Natural killer cell treated with Interleukin-12 subunit alpha and Interleukin-12 subunit beta and Interleukin-15 and Interleukin-18, amount 100 ng/mL, for 72 hours (primary cell): ENCODE measurements around the gene LDLRAD4. TPM values are rescaled to one million over a fixed set of nuclear protein-coding genes. Genes with fewer than 3 reads are reported as not detected.

Experiments used
- ATAC-seq, 2 donors: fragments of 150-1000 bp; cut with Tn5 transposase in 1 of 2; sonication (Bioruptor Pico), chemical (Tn5 transposase) in 1 of 2; 2 replicates each; pipeline ENCODE4 v1.10.0; 2021
- DNase-seq: peaks from one replicate; pipeline ENCODE4 v3.0.0; 2022; ENCODE audit warnings: low spot score
- H3K27ac Mint-ChIP-seq, 2 donors: 1 replicate in 1 of 2; 2 replicates in 1 of 2; pipeline ENCODE4 v1.8.0; 2022; ENCODE audit warnings: mixed read lengths in 2 of 2, mild to moderate bottlenecking in 1 of 2, moderate library complexity in 1 of 2
- H3K27me3 Mint-ChIP-seq, 2 donors: 1 replicate in 1 of 2; 2 replicates in 1 of 2; pipeline ENCODE4 v1.8.0; 2022; ENCODE audit warnings: mixed read lengths in 2 of 2
- H3K36me3 Mint-ChIP-seq: one replicate; pipeline ENCODE4 v1.8.0; 2022; ENCODE audit warnings: mixed read lengths
- H3K4me1 Mint-ChIP-seq, 2 donors: 1 replicate in 1 of 2; 2 replicates in 1 of 2; pipeline ENCODE4 v1.8.0; 2022; ENCODE audit warnings: low read depth in 2 of 2, mixed read lengths in 2 of 2, mild to moderate bottlenecking in 1 of 2
- H3K4me3 Mint-ChIP-seq: one replicate; pipeline ENCODE4 v1.8.0; 2022; ENCODE audit warnings: mixed read lengths
- H3K9me3 Mint-ChIP-seq: 2 replicates; pipeline ENCODE4 v1.8.0; 2022; ENCODE audit warnings: mixed read lengths
- total RNA-seq, 2 donors: library from RNA; stranded (reverse); gene quantifications; one replicate each; pipeline ENCODE4 v1.2.3, GENCODE V29; 2022

Gene LDLRAD4
- total RNA-seq, 2 donors from 2014 or later: 16.3 to 19.5 TPM

DNA sequence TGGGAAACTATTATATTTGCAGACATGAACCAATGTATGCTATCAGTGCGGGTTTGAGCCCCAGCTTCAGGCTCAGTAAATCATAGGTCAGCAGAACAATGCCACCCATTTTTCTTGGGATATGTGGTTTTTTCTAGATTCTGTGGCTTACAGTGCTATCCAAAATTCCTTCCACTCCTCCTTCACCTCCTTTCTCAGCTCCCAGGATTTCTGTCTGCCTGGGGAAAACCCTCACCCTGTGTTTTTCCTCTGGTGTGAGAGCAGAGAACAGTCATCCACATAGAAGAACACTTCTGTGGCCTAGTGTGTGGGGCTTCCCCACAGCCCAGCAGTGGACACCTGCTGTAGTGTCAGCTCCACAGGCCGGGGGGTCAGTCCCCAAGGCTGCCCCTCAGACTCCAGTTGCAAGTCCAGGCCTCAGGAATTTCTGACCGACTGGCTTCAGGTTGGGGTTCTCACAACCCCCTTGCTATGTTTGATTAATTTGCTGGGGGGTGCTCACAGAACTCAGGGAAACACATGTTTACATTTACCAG, 238.2 kb downstream of the LDLRAD4 start:
- Mint-ChIP-seq H3K27ac (peak overlapping the region in 1 of 2 donors; percentile 37), H3K4me1 (peaks cover 14 to 16% of the 10 kb centered on the region in 2 donors)
- ATAC-seq: no peak

DNA sequence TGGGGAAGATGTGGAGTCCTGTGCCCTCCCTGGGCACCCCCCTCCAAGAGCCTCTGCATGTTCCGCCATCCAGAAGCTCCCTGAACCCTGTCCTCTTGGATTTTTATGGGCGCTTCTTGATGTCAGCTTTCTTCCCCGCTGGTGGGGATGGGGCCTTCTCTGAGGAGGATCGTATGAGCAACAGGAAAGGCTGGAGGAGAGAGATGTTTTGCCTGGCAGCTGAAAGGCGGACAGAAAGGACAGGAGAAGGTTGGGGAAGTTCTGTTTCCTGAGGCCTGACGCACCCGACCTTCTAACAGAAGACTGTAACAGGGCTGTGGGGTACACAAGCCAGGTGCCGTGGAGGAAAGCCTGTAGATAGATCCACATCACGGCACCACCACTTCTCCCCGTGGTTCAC, 238.8 kb downstream of the LDLRAD4 start:
- H3K4me1 Mint-ChIP-seq: peaks cover 14 to 19% of the 10 kb centered on the region in 2 donors
- H3K27me3 Mint-ChIP-seq: peaks cover 0 to 6% of the 10 kb centered on the region in 2 donors
- H3K27ac Mint-ChIP-seq: peak overlapping the region in 1 of 2 donors; percentile 37
- no peak for ATAC-seq
- H3K36me3 Mint-ChIP-seq: no peaks in the 10 kb centered on the region
- H3K4me3 Mint-ChIP-seq: no peak overlapping the region
- no peak for DNase-seq
- H3K9me3 Mint-ChIP-seq: no peaks in the 10 kb centered on the region

More for the DNA sequence above, 238.2 kb downstream of the LDLRAD4 start:
- Mint-ChIP-seq H3K36me3 (no peaks in the 10 kb centered on the region), H3K27me3 (peaks cover 0 to 6% of the 10 kb centered on the region in 2 donors), H3K9me3 (no peaks in the 10 kb centered on the region), H3K4me3 (no peak overlapping the region)
- no peak for DNase-seq

DNA sequence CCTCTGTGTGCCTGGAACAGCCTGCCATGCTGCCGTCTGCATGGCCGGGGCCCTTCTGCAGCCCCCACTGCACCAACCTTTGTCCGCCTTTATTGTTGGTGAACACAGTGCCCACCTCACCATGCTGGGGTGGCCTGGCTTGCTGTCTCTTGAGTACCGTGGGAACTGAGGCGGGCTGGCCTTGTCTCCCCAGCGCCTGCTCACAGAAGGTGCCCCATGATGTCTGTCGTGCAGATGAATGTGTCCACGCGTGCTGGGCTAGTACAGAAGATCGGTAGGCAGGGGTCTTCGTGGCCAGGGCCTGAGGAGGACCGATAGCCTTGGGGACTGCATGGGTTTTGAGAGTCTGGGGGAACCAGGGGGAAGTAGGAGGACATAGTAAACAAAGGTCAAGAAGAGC, 242.4 kb downstream of the LDLRAD4 start:
- DNase-seq (no peak), ATAC-seq (no peak)
- Mint-ChIP-seq H3K36me3 (no peaks in the 10 kb centered on the region), H3K4me3 (no peak overlapping the region), H3K27ac (no peak overlapping the region), H3K27me3 (peaks cover 0 to 2% of the 10 kb centered on the region in 2 donors), H3K9me3 (no peaks in the 10 kb centered on the region), H3K4me1 (peaks cover 37 to 39% of the 10 kb centered on the region in 2 donors)

DNA sequence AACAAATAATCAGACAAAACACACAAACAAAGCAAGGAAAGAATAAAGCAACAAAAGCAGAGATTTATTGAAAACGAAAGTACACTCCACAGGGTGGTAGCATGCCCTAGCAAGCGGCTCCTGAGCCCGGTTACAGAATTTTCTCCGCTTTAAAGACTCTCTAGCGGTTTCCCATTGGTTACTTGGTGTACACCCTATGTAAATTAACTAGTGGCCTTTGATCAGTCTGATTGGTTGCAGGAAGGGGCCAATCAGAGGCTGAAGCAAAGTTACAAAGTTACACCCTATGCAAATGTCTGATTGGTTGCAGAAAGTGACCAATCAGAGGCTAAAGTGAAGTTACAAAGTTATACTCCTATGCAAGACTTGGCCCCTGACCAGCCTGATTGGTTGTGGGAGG, 242.9 kb downstream of the LDLRAD4 start:
- peaks cover 35 to 37% of the 10 kb centered on the region in 2 donors for H3K4me1 Mint-ChIP-seq
- no peaks in the 10 kb centered on the region for H3K27me3 Mint-ChIP-seq
- ATAC-seq (no peak), DNase-seq (no peak)
- H3K4me3 Mint-ChIP-seq: no peak overlapping the region
- no peaks in the 10 kb centered on the region for H3K9me3 Mint-ChIP-seq
- no peak overlapping the region for H3K27ac Mint-ChIP-seq
- peaks cover 2% of the 10 kb centered on the region for H3K36me3 Mint-ChIP-seq

DNA sequence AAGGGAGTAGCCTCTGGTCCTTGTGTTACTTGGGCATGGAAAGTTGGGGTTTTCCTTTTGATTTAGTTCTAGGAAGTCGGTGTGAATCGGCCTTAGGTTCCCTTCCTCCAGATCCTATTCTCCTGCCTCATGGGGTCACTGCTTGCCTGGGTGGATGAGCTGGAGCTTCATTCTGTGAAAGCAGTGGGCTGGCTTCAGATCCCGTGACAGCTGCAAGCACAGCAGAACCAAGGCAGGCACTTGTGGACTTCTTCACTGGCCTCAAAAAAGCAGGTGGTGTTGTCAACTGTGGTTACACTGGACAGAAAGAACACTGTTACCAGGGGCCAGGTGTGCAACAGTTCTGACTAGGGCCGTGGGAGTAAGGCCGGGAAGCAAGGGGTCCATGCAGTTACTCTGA, 243.4 kb downstream of the LDLRAD4 start:
- H3K27me3 Mint-ChIP-seq: no peaks in the 10 kb centered on the region
- no peak overlapping the region for H3K27ac Mint-ChIP-seq
- no peak overlapping the region for H3K4me3 Mint-ChIP-seq
- peaks cover 6% of the 10 kb centered on the region for H3K36me3 Mint-ChIP-seq
- H3K4me1 Mint-ChIP-seq: peaks cover 39% of the 10 kb centered on the region in 2 donors
- no peak for DNase-seq
- ATAC-seq: no peak
- no peaks in the 10 kb centered on the region for H3K9me3 Mint-ChIP-seq

DNA sequence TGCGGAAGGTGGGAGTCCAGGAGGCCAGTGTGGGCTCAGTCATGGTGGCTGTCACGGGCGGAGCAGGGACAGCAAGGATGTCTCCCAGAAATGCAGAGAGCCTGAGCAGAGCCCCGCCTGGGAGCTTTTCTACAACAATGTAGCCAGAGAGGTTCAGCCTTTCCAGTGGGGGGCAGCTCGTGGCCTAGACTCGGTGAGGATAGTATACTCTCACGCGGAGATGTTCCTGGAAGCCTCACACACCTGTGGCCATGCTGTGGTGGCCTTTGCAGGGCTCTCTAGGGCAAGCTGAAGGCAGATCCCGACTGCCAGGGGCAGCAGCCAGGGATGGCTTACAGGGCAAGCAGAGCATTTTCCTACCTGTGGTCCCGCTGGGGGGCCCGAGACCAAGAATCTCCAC, 244.1 kb downstream of the LDLRAD4 start:
- no peak overlapping the region for H3K27ac Mint-ChIP-seq

DNA sequence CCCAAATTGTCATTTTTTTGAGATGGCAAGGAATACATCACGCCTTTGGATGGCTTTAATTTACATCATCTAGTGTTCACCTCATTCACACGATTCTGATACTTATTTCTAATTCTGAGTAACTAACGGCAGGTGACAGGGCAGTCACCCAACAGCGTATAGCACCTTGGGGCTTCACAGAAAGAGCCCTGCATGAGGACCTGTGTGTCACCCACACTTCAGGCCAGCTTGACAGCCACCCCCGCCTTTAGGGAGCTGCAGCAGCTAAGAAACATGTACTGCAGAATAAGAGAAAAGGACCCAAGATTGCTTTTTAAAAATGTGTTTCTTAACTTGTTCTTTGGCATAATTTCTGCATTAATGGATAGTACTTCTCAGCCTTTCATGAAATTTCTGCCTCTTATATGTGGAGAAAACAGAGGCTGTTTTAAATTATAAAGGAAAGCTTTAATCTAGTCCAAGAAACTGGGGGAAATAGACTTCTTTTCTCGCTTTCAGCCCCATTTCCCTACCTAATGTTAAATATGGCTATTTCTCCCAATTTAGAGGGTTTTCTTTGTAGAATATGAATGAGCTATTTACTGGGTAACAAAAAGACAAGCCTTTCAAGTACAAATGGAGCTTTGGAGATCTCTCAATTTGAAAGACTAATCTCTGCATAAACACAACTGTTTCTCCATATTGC, 245.1 kb downstream of the LDLRAD4 start:
- ATAC-seq: no peak
- H3K27ac Mint-ChIP-seq: peak overlapping the region; percentile 92 to 93
- no peak for DNase-seq
- H3K4me1 Mint-ChIP-seq: peaks cover 40 to 41% of the 10 kb centered on the region in 2 donors
- H3K27me3 Mint-ChIP-seq: no peaks in the 10 kb centered on the region
- H3K4me3 Mint-ChIP-seq: peak overlapping the region; percentile 91
- peaks cover 18% of the 10 kb centered on the region for H3K36me3 Mint-ChIP-seq
- H3K9me3 Mint-ChIP-seq: peaks cover 5% of the 10 kb centered on the region

More for the DNA sequence above, 244.1 kb downstream of the LDLRAD4 start:
- H3K4me3 Mint-ChIP-seq: no peak overlapping the region
- peaks cover 2% of the 10 kb centered on the region for H3K9me3 Mint-ChIP-seq
- peaks cover 40 to 43% of the 10 kb centered on the region in 2 donors for H3K4me1 Mint-ChIP-seq
- DNase-seq (no peak), ATAC-seq (no peak)
- no peaks in the 10 kb centered on the region for H3K27me3 Mint-ChIP-seq
- peaks cover 14% of the 10 kb centered on the region for H3K36me3 Mint-ChIP-seq

DNA sequence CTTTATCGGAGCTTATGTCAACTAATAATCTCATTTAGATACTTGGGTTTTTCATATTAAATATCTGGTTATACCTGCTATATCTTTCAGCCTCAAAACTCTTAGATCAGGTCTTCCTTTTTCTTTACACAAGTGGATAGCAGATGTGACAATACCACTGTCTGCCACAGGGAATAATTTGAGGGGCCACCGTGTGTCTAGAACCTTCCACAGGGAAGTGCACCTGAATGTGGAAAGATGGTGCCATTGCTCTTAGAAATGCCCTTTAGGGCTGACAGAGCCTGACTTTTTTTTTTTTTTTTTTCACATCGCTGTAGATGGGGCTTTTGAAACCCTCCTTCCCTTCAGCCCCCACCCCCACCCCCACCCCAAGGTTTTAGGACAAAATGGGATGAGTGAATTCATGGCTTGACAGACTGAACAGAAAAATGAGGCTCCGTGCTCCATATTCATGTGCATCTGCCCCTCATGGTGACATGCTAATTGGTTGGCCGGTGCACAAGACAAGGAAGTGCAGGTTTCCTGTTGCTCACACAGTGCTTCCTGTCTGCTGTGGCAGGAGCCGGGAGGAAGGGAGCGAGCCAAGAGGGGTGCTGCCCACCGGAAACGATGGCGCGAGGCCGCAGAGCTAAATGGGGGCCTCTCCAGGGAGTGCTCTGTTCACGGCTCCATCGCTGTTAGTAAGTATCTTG, 246.0 kb downstream of the LDLRAD4 start:
- ATAC-seq: peak; percentile 95 to 97
- H3K4me1 Mint-ChIP-seq: peaks cover 48 to 49% of the 10 kb centered on the region in 2 donors

DNA sequence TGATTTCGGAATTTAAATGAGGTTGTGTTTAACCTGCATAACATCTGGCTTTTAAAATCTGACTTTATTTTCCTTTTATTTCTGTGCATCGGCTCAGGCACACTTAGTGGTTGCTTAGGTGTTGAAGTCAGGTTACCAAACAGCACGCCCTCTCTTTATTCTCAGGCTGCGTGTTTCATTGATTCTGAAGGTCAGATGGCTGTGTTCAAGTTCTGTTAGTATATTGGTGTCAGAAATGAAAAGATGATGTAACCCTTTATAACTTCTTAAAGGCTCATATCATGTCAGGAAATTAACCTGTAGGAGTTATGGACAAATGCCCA, 246.5 kb downstream of the LDLRAD4 start:
- peaks cover 50 to 51% of the 10 kb centered on the region in 2 donors for H3K4me1 Mint-ChIP-seq
- ATAC-seq: peak in 1 of 2 donors; percentile 34

More for the DNA sequence above, 246.0 kb downstream of the LDLRAD4 start:
- Mint-ChIP-seq H3K27me3 (no peaks in the 10 kb centered on the region), H3K27ac (peak overlapping the region; percentile 92 to 93), H3K36me3 (peaks cover 18% of the 10 kb centered on the region), H3K4me3 (peak overlapping the region; percentile 91), H3K9me3 (peaks cover 5% of the 10 kb centered on the region)
- DNase-seq: peak; percentile 90

DNA sequence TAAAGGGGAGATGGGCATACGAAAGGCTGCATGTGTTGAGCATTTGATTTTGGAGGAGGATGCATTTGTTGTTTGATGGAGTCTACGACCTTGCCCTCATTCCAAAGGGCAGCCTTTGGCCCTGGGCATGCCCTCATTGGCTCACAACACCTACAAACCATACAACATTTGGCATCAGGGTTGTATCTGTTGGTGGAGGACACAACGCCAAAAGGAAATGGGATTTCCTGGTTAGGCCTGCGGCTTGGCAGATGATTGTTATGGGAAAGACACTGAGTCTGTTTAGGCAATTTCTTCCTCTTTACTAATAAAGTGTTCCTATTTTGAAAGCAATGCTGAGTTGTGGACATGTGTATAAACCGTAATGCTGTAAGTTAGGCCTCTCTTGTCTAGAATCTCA, 246.9 kb downstream of the LDLRAD4 start:
- peak overlapping the region; percentile 91 for H3K4me3 Mint-ChIP-seq
- H3K4me1 Mint-ChIP-seq: peaks cover 50 to 51% of the 10 kb centered on the region in 2 donors
- H3K9me3 Mint-ChIP-seq: peaks cover 5% of the 10 kb centered on the region
- peak overlapping the region; percentile 92 to 93 for H3K27ac Mint-ChIP-seq
- H3K36me3 Mint-ChIP-seq: peaks cover 18% of the 10 kb centered on the region
- ATAC-seq: no peak
- DNase-seq: no peak
- H3K27me3 Mint-ChIP-seq: no peaks in the 10 kb centered on the region

More for the DNA sequence above, 246.5 kb downstream of the LDLRAD4 start:
- H3K36me3 Mint-ChIP-seq: peaks cover 18% of the 10 kb centered on the region
- DNase-seq: no peak
- peak overlapping the region; percentile 91 for H3K4me3 Mint-ChIP-seq
- H3K27ac Mint-ChIP-seq: peak overlapping the region; percentile 92 to 93
- H3K9me3 Mint-ChIP-seq: peaks cover 5% of the 10 kb centered on the region
- no peaks in the 10 kb centered on the region for H3K27me3 Mint-ChIP-seq

DNA sequence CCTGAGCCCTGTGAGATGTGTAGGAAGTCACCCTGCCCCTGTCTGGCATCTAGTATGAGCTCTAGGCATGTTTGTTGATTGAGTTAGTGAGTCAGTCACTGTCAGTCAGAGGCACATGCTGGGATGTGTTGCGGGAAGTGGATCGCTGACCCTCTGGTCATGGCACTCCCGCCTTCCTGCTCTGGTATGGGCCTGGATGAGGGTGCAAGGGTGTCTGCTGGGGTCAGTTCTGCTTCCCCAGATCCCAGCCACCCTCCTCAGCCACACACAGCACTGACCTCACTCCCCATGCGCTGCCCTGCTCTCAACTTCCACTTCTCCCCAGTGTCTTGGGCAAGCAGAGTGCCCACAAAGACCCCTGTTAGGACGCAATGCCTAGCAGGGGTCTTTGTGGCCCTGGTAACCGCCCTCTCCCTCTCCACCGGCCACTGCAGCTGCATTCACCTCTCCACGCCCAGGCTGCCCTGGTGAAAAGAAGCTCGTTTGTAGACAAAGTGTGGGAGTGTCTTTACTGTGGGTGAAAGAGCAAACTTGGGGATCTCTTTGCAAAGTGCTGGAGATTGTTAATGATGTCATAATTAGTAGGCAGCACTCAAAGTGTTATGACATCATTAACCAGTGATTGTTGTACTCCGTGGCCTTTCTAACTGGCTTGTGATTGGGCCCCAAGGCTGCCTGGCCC, 252.1 kb downstream of the LDLRAD4 start:
- no peaks in the 10 kb centered on the region for H3K27me3 Mint-ChIP-seq
- DNase-seq (no peak), ATAC-seq (peak in 1 of 2 donors; percentile 27)
- peak overlapping the region in 1 of 2 donors; percentile 74 for H3K27ac Mint-ChIP-seq
- H3K9me3 Mint-ChIP-seq: peaks cover 5% of the 10 kb centered on the region
- peaks cover 18% of the 10 kb centered on the region for H3K36me3 Mint-ChIP-seq
- H3K4me1 Mint-ChIP-seq: peaks cover 24 to 43% of the 10 kb centered on the region in 2 donors
- H3K4me3 Mint-ChIP-seq: no peak overlapping the region

DNA sequence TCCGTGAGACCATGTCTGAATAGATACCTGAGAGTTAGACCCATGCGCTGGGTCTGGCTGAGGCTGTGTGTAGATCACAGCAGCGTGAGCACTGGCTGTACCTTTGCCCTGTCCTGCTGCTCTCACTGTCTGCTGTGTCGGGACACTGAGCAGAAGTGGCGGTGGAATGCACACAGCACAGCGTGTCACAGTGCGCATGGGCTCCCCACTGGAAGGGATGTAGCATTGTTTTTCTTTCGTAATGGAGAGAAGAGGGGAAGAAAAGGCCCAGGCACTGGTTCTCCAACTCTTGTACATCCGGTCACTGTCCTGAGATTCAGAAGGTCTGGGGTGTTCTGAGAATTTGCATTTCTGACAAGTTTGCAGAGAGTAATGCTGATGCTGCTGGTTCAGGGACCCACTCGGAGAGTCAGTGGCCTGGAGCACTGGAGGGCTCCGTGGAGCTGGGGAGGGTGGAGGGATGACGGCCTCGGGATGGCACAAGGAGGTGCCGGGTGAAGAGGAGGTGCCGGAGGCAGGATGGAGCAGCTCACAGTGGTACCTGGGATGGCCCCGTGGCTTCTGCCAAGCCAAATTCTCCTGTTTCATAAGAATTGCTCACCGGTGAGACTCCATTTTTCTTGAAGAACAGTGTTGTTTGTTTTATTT, 252.8 kb downstream of the LDLRAD4 start:
- Mint-ChIP-seq H3K4me1 (peaks cover 19 to 40% of the 10 kb centered on the region in 2 donors), H3K9me3 (peaks cover 5% of the 10 kb centered on the region), H3K4me3 (no peak overlapping the region), H3K27me3 (no peaks in the 10 kb centered on the region), H3K27ac (peak overlapping the region in 1 of 2 donors; percentile 74), H3K36me3 (peaks cover 18% of the 10 kb centered on the region)
- peak in 1 of 2 donors; percentile 48 for ATAC-seq
- DNase-seq: no peak

DNA sequence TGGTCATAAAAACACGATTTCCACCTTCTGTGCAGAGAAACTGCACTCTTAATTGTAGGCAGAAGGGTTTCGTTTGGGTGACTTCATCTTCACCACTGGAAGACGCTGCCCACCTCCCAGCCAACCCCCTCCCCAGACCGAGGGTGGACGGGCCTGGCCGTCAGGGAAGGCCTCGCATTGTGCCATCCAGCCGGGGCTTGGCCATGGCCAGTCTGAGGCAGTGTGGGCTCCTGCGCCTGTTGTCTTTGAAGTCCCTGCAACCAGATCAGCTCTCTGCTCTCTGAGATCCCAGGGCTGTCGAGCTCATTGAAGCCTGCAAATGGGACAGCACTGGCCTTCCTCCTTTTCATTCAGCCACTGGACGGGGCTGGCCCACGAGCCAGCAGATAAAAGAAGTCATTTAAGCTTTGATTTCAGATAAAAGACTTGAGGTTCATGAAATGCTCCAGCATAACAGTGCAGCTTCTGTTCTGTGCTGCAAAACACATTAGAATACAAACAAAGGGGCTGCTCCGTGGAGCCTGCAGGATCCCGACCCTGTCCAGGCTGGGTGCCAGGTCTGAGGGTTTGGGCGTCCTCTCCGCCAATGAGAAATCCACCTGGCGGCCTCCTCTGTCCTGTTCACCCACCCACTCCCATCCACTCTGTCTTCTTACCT, 253.5 kb downstream of the LDLRAD4 start:
- Mint-ChIP-seq H3K36me3 (peaks cover 10% of the 10 kb centered on the region), H3K27ac (peak overlapping the region in 1 of 2 donors; percentile 74), H3K9me3 (peaks cover 5% of the 10 kb centered on the region), H3K4me1 (peaks cover 12 to 32% of the 10 kb centered on the region in 2 donors), H3K4me3 (no peak overlapping the region), H3K27me3 (no peaks in the 10 kb centered on the region)
- no peak for DNase-seq
- ATAC-seq: no peak
